ENCODE measurements around the gene ATXN7.

Gene ATXN7

GRCh38 chr3:63867225-63867624 is 3.6 kb downstream of the ATXN7 start:
- no peak for DNase-seq

GRCh38 chr3:63869940-63870614 is 6.4 kb downstream of the ATXN7 start:
- no peak for DNase-seq

- DNase-seq = no peak
Measured at GRCh38 chr3:63870615-63871005, 6.9 kb downstream of the ATXN7 start.

- no peak for DNase-seq
Measured at GRCh38 chr3:63872135-63872924, 8.7 kb downstream of the ATXN7 start.

- DNase-seq = no peak
Measured at GRCh38 chr3:63874769-63875168, 11.1 kb downstream of the ATXN7 start.

- no peak for DNase-seq
Measured at GRCh38 chr3:63875510-63875909, 11.8 kb downstream of the ATXN7 start.

GRCh38 chr3:63876260-63876659 is 12.6 kb downstream of the ATXN7 start:
- DNase-seq = no peak

- no peak for DNase-seq
Measured at GRCh38 chr3:63877737-63878393, 14.2 kb downstream of the ATXN7 start.

- no peak for DNase-seq
Measured at GRCh38 chr3:63878394-63879060, 14.9 kb downstream of the ATXN7 start.

GRCh38 chr3:63880653-63881052 is 17.0 kb downstream of the ATXN7 start:
- no peak for DNase-seq

- no peak for DNase-seq
Measured at GRCh38 chr3:63886858-63887257, 23.2 kb downstream of the ATXN7 start.

GRCh38 chr3:63891518-63891917 is 27.9 kb downstream of the ATXN7 start:
- DNase-seq = no peak

- no peak for DNase-seq
Measured at GRCh38 chr3:63892773-63893352, 29.2 kb downstream of the ATXN7 start.

GRCh38 chr3:63895422-63896189 is 31.9 kb downstream of the ATXN7 start:
- no peak for DNase-seq

- no peak for DNase-seq
Measured at GRCh38 chr3:63896332-63897030, 32.8 kb downstream of the ATXN7 start.

GRCh38 chr3:63900010-63900409 is 36.3 kb downstream of the ATXN7 start:
- no peak for DNase-seq

- DNase-seq = no peak
Measured at GRCh38 chr3:63900459-63900858, 36.8 kb downstream of the ATXN7 start.

- no peak for DNase-seq
Measured at GRCh38 chr3:63905731-63906620, 42.3 kb downstream of the ATXN7 start.

- no peak for DNase-seq
Measured at GRCh38 chr3:63908081-63908736, 44.5 kb downstream of the ATXN7 start.

GRCh38 chr3:63908776-63909175 is 45.1 kb downstream of the ATXN7 start:
- DNase-seq = no peak
